Gastroesophageal sphincter (tissue), 4 donors: ENCODE data around the gene WDR64. TPM values are rescaled to one million over a fixed set of nuclear protein-coding genes. Genes with fewer than 3 reads are reported as not detected.

Source experiments
- ATAC-seq: fragments of 150-250 bp; one replicate; pipeline ENCODE4 v1.9.1; 2016; ENCODE audit warnings: mild to moderate bottlenecking, moderate library complexity
- H3K27ac ChIP-seq, 4 donors: fragments of 200-600 bp; sonication (generic) in 3 of 4; 1 replicate in 3 of 4; 2 replicates in 1 of 4; pipeline ENCODE4 v1.5.1; 2016 to 2019
- H3K27me3 ChIP-seq: fragments of 200-600 bp; sonication (generic); one replicate; pipeline ENCODE4 v1.5.1; 2019
- H3K36me3 ChIP-seq, 2 donors: fragments of 200-600 bp; sonication (generic); one replicate each; pipeline ENCODE4 v1.5.1; 2019; ENCODE audit warnings: control low read depth in 1 of 2
- H3K4me1 ChIP-seq, 3 donors: fragments of 200-600 bp; sonication (generic); 1 replicate in 2 of 3; 2 replicates in 1 of 3; pipeline ENCODE4 v1.5.1; 2016 to 2019; ENCODE audit warnings: control low read depth in 2 of 3
- H3K4me3 ChIP-seq, 2 donors: fragments of 200-600 bp; sonication (generic); one replicate each; pipeline ENCODE4 v1.5.1; 2019; ENCODE audit warnings: mild to moderate bottlenecking in 1 of 2, moderate library complexity in 1 of 2
- H3K9me3 ChIP-seq, 3 donors: fragments of 200-600 bp; sonication (generic); one replicate each; pipeline ENCODE4 v1.5.1; 2017 to 2019; ENCODE audit warnings: control low read depth in 2 of 3
- CTCF ChIP-seq, 4 experiments: fragments of 200-600 bp in 2 of 4; fragments of 450-650 bp in 2 of 4; sonication (generic) in 1 of 4; IDR thresholded peaks; one replicate each; pipeline ENCODE4 v1.5.1; 2017 to 2019; ENCODE audit warnings: antibody characterized with exemption in 4 of 4, mild to moderate bottlenecking in 2 of 4, moderate library complexity in 2 of 4
- EP300 ChIP-seq: sonication (generic); formaldehyde crosslinking; IDR thresholded peaks from one replicate; pipeline ENCODE4 v1.6.1; 2017; ENCODE audit warnings: antibody characterized with exemption, mild to moderate bottlenecking
- POLR2A ChIP-seq, 2 donors: fragments of 450-650 bp; IDR thresholded peaks; one replicate each; pipeline ENCODE4 v1.6.1; 2017; ENCODE audit warnings: antibody characterized with exemption in 2 of 2, mild to moderate bottlenecking in 2 of 2, moderate library complexity in 1 of 2
- POLR2AphosphoS5 ChIP-seq: sonication (generic); formaldehyde crosslinking; IDR thresholded peaks from one replicate; pipeline ENCODE4 v1.6.1; 2017; ENCODE audit warnings: antibody characterized with exemption
- WGBS, 2 donors: methylation state at CpG; one replicate each; pipeline ENCODE4 v1.1.5; 2018; ENCODE audit warnings: low coverage in 1 of 2; 5-methylcytosine and 5-hydroxymethylcytosine counted together
- total RNA-seq, 4 donors: library from RNA; depleted of rRNA; stranded (reverse); fragments of >200 nt; gene quantifications; one replicate each; pipeline ENCODE4 v1.1.0, GENCODE V29; 2016

Gene WDR64
- total RNA-seq, 4 donors from 2014 or later = 0.16 TPM; not detected in 3

- 70 to 77% methylated on average over 2 of the region's 2 CpGs for WGBS, 2 donors
- H3K36me3 ChIP-seq = no peaks in the 10 kb centered on the region
Measured at GRCh38 chr1:241775021-241775420, 122.9 kb downstream of the WDR64 start.

GRCh38 chr1:241776911-241777310 is 124.8 kb downstream of the WDR64 start:
- Histone ChIP-seq H3K4me1 (no peaks in the 10 kb centered on the region), H3K27me3 (no peaks in the 10 kb centered on the region), H3K27ac (no peak overlapping the region), H3K4me3 (no peak overlapping the region), H3K36me3 (no peaks in the 10 kb centered on the region), H3K9me3 (no peaks in the 10 kb centered on the region)
- no peak for ATAC-seq
- TF ChIP-seq POLR2A (IDR thresholded peaks at IDR 0.05) (no peak), CTCF (IDR thresholded peaks at IDR 0.05) (no peak), POLR2AphosphoS5 (no peak), EP300 (no peak)

More at GRCh38 chr1:241775021-241775420, 122.9 kb downstream of the WDR64 start:
- no peak for TF ChIP-seq CTCF (IDR thresholded peaks at IDR 0.05)
- no peak for TF ChIP-seq POLR2A (IDR thresholded peaks at IDR 0.05)
- no peak for TF ChIP-seq POLR2AphosphoS5
- TF ChIP-seq EP300 = no peak
- ATAC-seq = no peak
- no peaks in the 10 kb centered on the region for H3K9me3 ChIP-seq
- H3K4me1 ChIP-seq = no peaks in the 10 kb centered on the region
- no peaks in the 10 kb centered on the region for H3K27me3 ChIP-seq
- no peak overlapping the region for H3K27ac ChIP-seq
- H3K4me3 ChIP-seq = no peak overlapping the region

GRCh38 chr1:241778117-241778516 is 126.0 kb downstream of the WDR64 start:
- H3K36me3 ChIP-seq = no peaks in the 10 kb centered on the region
- no peak overlapping the region for H3K4me3 ChIP-seq
- no peaks in the 10 kb centered on the region for H3K9me3 ChIP-seq
- TF ChIP-seq EP300 = no peak
- TF ChIP-seq POLR2A (IDR thresholded peaks at IDR 0.05) = no peak
- no peaks in the 10 kb centered on the region for H3K27me3 ChIP-seq
- no peak for ATAC-seq
- 62 to 89% methylated on average over 1 of the region's 1 CpG for WGBS, 2 donors
- H3K27ac ChIP-seq = no peak overlapping the region
- no peaks in the 10 kb centered on the region for H3K4me1 ChIP-seq

- no peak overlapping the region for H3K27ac ChIP-seq
- ATAC-seq = no peak
- no peak overlapping the region for H3K4me3 ChIP-seq
- H3K9me3 ChIP-seq = no peaks in the 10 kb centered on the region
- 83 to 100% methylated on average over 1 of the region's 1 CpG for WGBS, 2 donors
- H3K36me3 ChIP-seq = no peaks in the 10 kb centered on the region
- no peaks in the 10 kb centered on the region for H3K27me3 ChIP-seq
- H3K4me1 ChIP-seq = no peaks in the 10 kb centered on the region
- TF ChIP-seq CTCF (IDR thresholded peaks at IDR 0.05) (no peak), POLR2A (IDR thresholded peaks at IDR 0.05) (no peak), EP300 (no peak), POLR2AphosphoS5 (no peak)
Measured at GRCh38 chr1:241779897-241780296, 127.8 kb downstream of the WDR64 start.

- Histone ChIP-seq H3K4me3 (no peak overlapping the region), H3K4me1 (no peaks in the 10 kb centered on the region), H3K27me3 (no peaks in the 10 kb centered on the region), H3K9me3 (no peaks in the 10 kb centered on the region), H3K36me3 (no peaks in the 10 kb centered on the region), H3K27ac (no peak overlapping the region)
- TF ChIP-seq POLR2AphosphoS5 (no peak), EP300 (no peak), CTCF (IDR thresholded peaks at IDR 0.05) (no peak), POLR2A (IDR thresholded peaks at IDR 0.05) (no peak)
- 16 to 23% methylated on average over 3 to 4 of the region's 4 CpGs for WGBS, 2 donors
- no peak for ATAC-seq
Measured at GRCh38 chr1:241782396-241782795, 130.3 kb downstream of the WDR64 start.
